GM21526 (cell line): ENCODE results near the gene OTOG.

Experiments
- ATAC-seq: cut with Tn5 transposase; IDR thresholded peaks from one replicate; pipeline ENCODE4 v1.9.1; 2021; ENCODE audit warnings: moderate library complexity; ENCODE audit not compliant: unreplicated experiment, low FRiP score

Gene OTOG

GRCh38 chr11:17547051-17547577, at the start of gene OTOG:
OTOG (plus strand) TSS chr11:17547259; CDS start chr11:17547373, 114 bp downstream.
- ATAC-seq: no peak

- no peak for ATAC-seq
These were observed 49.0 kb upstream of the OTOG start for GRCh38 chr11:17498058-17498457.

- ATAC-seq: no peak
These were observed 48.6 kb upstream of the OTOG start for GRCh38 chr11:17498475-17498874.

- ATAC-seq: no peak
These were observed 46.4 kb upstream of the OTOG start for GRCh38 chr11:17500673-17501072.

- no peak for ATAC-seq
These were observed 44.4 kb upstream of the OTOG start for GRCh38 chr11:17502630-17503029.

- peak; percentile 49 for ATAC-seq
These were observed 42.5 kb upstream of the OTOG start for GRCh38 chr11:17504330-17505107.

- no peak for ATAC-seq
These were observed 41.9 kb upstream of the OTOG start for GRCh38 chr11:17505146-17505545.

GRCh38 chr11:17506314-17506713, 40.7 kb upstream of the OTOG start:
- ATAC-seq: no peak

GRCh38 chr11:17506942-17507341, 40.1 kb upstream of the OTOG start:
- ATAC-seq: peak; percentile 48

- ATAC-seq: no peak
These were observed 39.3 kb upstream of the OTOG start for GRCh38 chr11:17507773-17508172.

- no peak for ATAC-seq
These were observed 38.8 kb upstream of the OTOG start for GRCh38 chr11:17508306-17508705.

GRCh38 chr11:17508791-17509190, 38.3 kb upstream of the OTOG start:
- no peak for ATAC-seq

- ATAC-seq: no peak
These were observed 36.4 kb upstream of the OTOG start for GRCh38 chr11:17510507-17511206.

- ATAC-seq: no peak
These were observed 35.5 kb upstream of the OTOG start for GRCh38 chr11:17511571-17511970.

- ATAC-seq: no peak
These were observed 35.0 kb upstream of the OTOG start for GRCh38 chr11:17512101-17512500.

- ATAC-seq: no peak
These were observed 33.2 kb upstream of the OTOG start for GRCh38 chr11:17513853-17514252.

GRCh38 chr11:17514476-17514875, 32.6 kb upstream of the OTOG start:
- ATAC-seq: no peak

GRCh38 chr11:17515443-17516176, 31.4 kb upstream of the OTOG start:
- ATAC-seq: no peak

GRCh38 chr11:17516551-17517150, 30.4 kb upstream of the OTOG start:
- ATAC-seq: no peak

- no peak for ATAC-seq
These were observed 29.9 kb upstream of the OTOG start for GRCh38 chr11:17517186-17517585.

- no peak for ATAC-seq
These were observed 28.7 kb upstream of the OTOG start for GRCh38 chr11:17518366-17518765.
